Endothelial cell of umbilical vein (primary cell): ENCODE results near the gene MALL.

ENCODE experiments used
- CTCF ChIP-seq, 2 donors: IDR thresholded peaks; 1 replicate in 1 of 2; 2 replicates in 1 of 2; pipeline ENCODE4 v1.5.1; 2011; ENCODE audit warnings: low read length in 2 of 2, mild to moderate bottlenecking in 2 of 2, moderate library complexity in 2 of 2, control low read depth in 1 of 2, inconsistent platforms in 1 of 2, low read depth in 1 of 2; ENCODE audit not compliant: insufficient read depth in 1 of 2; ENCODE audit errors: extremely low read depth in 1 of 2
- POLR2A ChIP-seq: IDR thresholded peaks from 2 replicates; pipeline ENCODE4 v1.6.1; 2012; ENCODE audit warnings: low read depth, mild to moderate bottlenecking, control low read depth, low read length
- POLR2AphosphoS5 ChIP-seq: IDR thresholded peaks from 2 replicates; pipeline ENCODE4 v1.6.1; 2012; ENCODE audit warnings: low read depth, mild to moderate bottlenecking, control low read depth, low read length, moderate library complexity; ENCODE audit not compliant: insufficient read depth

GRCh38 chr2:110146183-110146944 lies 30.7 kb upstream of the MALL start:
- TF ChIP-seq CTCF (IDR thresholded peaks at IDR 0.05; ENCODE audit: extremely low read depth in 1 of 2, insufficient read depth in 1 of 2, low read depth in 1 of 2, low read length in 2 of 2) (no peak), POLR2AphosphoS5 (no peak), POLR2A (no peak)
